K562 (cell line): ENCODE data around the gene CXCL17. TPM values are rescaled to one million over a fixed set of nuclear protein-coding genes. Genes with fewer than 3 reads are reported as not detected.
A peak's percentile ranks its signal among the peaks of the same experiment; 100 is the strongest.

Source experiments
- ASH1L ChIP-seq: fragments of 450-650 bp; IDR thresholded peaks from 2 replicates; pipeline ENCODE4 v1.6.1; 2018; ENCODE audit warnings: borderline replicate concordance, mild to moderate bottlenecking, low read depth; ENCODE audit not compliant: partially characterized antibody
- ATF1 ChIP-seq, 2 experiments: fragments of 450-650 bp in 1 of 2; IDR thresholded peaks; 2 replicates each; pipeline ENCODE4 v1.6.1; 2016; ENCODE audit warnings: missing compliant biosample characterization in 1 of 2, missing genetic modification characterization in 1 of 2
- ATF7 ChIP-seq: fragments of 450-650 bp; IDR thresholded peaks from 2 replicates; pipeline ENCODE4 v1.7.1; 2014; ENCODE audit warnings: mild to moderate bottlenecking, moderate library complexity
- BRD9 ChIP-seq: fragments of 450-650 bp; IDR thresholded peaks from 2 replicates; pipeline ENCODE4 v1.6.1; 2018; ENCODE audit warnings: low read depth; ENCODE audit not compliant: partially characterized antibody
- CHD2 ChIP-seq: IDR thresholded peaks from 2 replicates; pipeline ENCODE4 v1.6.1; 2011; ENCODE audit warnings: low read depth, low read length
- FOSL1 ChIP-seq: fragments of 200-800 bp; sonication (Bioruptor generic); conservative IDR thresholded peaks from 2 replicates; pipeline ENCODE4 v1.6.1; 2016; ENCODE audit warnings: missing genetic modification characterization, missing compliant biosample characterization
- GABPA ChIP-seq: fragments of 200-800 bp; sonication (Bioruptor generic); conservative IDR thresholded peaks from 2 replicates; pipeline ENCODE4 v1.6.1; 2016; ENCODE audit warnings: low read depth, missing genetic modification characterization, missing compliant biosample characterization
- HDAC6 ChIP-seq: IDR thresholded peaks from 2 replicates; pipeline ENCODE4 v1.6.1; 2012; ENCODE audit warnings: low read depth, mild to moderate bottlenecking, control low read depth, inconsistent platforms, low read length, moderate library complexity
- HDGF ChIP-seq: fragments of 450-650 bp; IDR thresholded peaks from 2 replicates; pipeline ENCODE4 v1.6.1; 2016
- HLTF ChIP-seq: fragments of 450-650 bp; IDR thresholded peaks from 2 replicates; pipeline ENCODE4 v1.6.1; 2016
- LEF1 ChIP-seq: fragments of 450-650 bp; IDR thresholded peaks from 2 replicates; pipeline ENCODE4 v1.6.1; 2016; ENCODE audit warnings: mild to moderate bottlenecking
- MAZ ChIP-seq, 2 experiments: fragments of 450-650 bp in 1 of 2; sonication (generic) in 1 of 2; formaldehyde crosslinking; IDR thresholded peaks in 1 of 2; conservative IDR thresholded peaks in 1 of 2; 2 replicates each; pipeline versions ENCODE4 v1.4.0 to v1.5.0; 2020; ENCODE audit warnings: mild to moderate bottlenecking in 1 of 2, missing genetic modification reagents in 1 of 2
- NFIC ChIP-seq: fragments of 450-650 bp; IDR thresholded peaks from 2 replicates; pipeline ENCODE4 v1.6.1; 2017; ENCODE audit warnings: mild to moderate bottlenecking, inconsistent platforms
- NR2F6 ChIP-seq: fragments of 450-650 bp; formaldehyde crosslinking; IDR thresholded peaks from 2 replicates; pipeline ENCODE4 v1.4.0; 2020; ENCODE audit warnings: mild to moderate bottlenecking
- OTX1 ChIP-seq: fragments of 450-650 bp; formaldehyde crosslinking; IDR thresholded peaks from 2 replicates; pipeline ENCODE4 v1.4.0; 2022; ENCODE audit warnings: mild to moderate bottlenecking
- POLR2A ChIP-seq: fragments of 450-650 bp; conservative IDR thresholded peaks from 2 replicates; pipeline ENCODE4 v1.6.1; 2016
- POLR2AphosphoS5 ChIP-seq: IDR thresholded peaks from 2 replicates; pipeline ENCODE4 v1.6.1; 2011; ENCODE audit warnings: mild to moderate bottlenecking, low read depth, low read length, moderate library complexity; ENCODE audit not compliant: control insufficient read depth, insufficient read depth
- POLR2B ChIP-seq: fragments of 450-650 bp; IDR thresholded peaks from 2 replicates; pipeline ENCODE4 v1.6.1; 2018; ENCODE audit warnings: low read depth; ENCODE audit not compliant: partially characterized antibody
- SAP30 ChIP-seq: fragments of 200-600 bp; sonication (generic); IDR thresholded peaks from 2 replicates; pipeline ENCODE4 v1.6.1; 2012; ENCODE audit warnings: borderline replicate concordance, low read depth, mild to moderate bottlenecking, moderate library complexity, low read length, control low read depth, inconsistent platforms; ENCODE audit not compliant: insufficient read depth, poor library complexity, severe bottlenecking
- SMAD1 ChIP-seq: fragments of 150-350 bp; IDR thresholded peaks from 2 replicates; pipeline ENCODE4 v1.6.1; 2014; ENCODE audit warnings: low read length, low read depth; ENCODE audit not compliant: partially characterized antibody
- SPI1 ChIP-seq: IDR thresholded peaks from 2 replicates; pipeline ENCODE4 v1.6.1; 2011; ENCODE audit warnings: low read depth, low read length, control low read depth, borderline replicate concordance
- ZNF146 ChIP-seq: IDR thresholded peaks from one replicate; pipeline ENCODE4 v1.6.1; 2018; ENCODE audit warnings: missing compliant biosample characterization; ENCODE audit not compliant: unreplicated experiment
- polyA plus RNA-seq, 8 experiments: library from polyadenylated mRNA; depleted of rRNA in 4 of 8; stranded (reverse) in 5 of 8; unstranded in 3 of 8; fragments of >200 nt; fragmentation: Nextera tagmentation in 2 of 8; fragmentation: Illumina TruSeq in 1 of 8; extraction: Ambion mirVana in 2 of 8; extraction: Trizol in 1 of 8; gene quantifications; 2 replicates each; pipeline versions ENCODE4 v1.2.1 to v1.2.3, GENCODE V29; 2011 to 2014; ENCODE audit warnings: inconsistent platforms in 1 of 8, missing spikeins in 1 of 8
- total RNA-seq, 7 experiments: library from RNA; depleted of rRNA in 6 of 7; stranded (reverse); fragments of >200 nt in 6 of 7; fragmentation: Illumina TruSeq in 2 of 7; extraction: Trizol in 2 of 7; gene quantifications; 2 replicates each; pipeline versions ENCODE4 v1.2.1 to v1.2.3, GENCODE V29; 2011 to 2021; ENCODE audit warnings: low replicate concordance in 1 of 7
- TF ChIP-seq, protein P1 (sequence below): fragments of 250-450 bp; sonication (Bioruptor Pico); IDR thresholded peaks from 2 replicates; pipeline ENCODE4 v1.4.0; 2020
- TF ChIP-seq, protein P2 (sequence below), 2 experiments: IDR thresholded peaks; 2 replicates each; pipeline ENCODE4 v1.6.1; 2011; ENCODE audit warnings: borderline replicate concordance in 1 of 2, control low read depth in 1 of 2, low read depth in 1 of 2, low read length in 1 of 2, mild to moderate bottlenecking in 1 of 2, mixed read lengths in 1 of 2, moderate library complexity in 1 of 2; ENCODE audit not compliant: insufficient read depth in 1 of 2, insufficient read length in 1 of 2, poor library complexity in 1 of 2, severe bottlenecking in 1 of 2; ENCODE audit errors: extremely low read depth in 1 of 2
- TF ChIP-seq, protein P3 (sequence below), 2 experiments: fragments of 250-450 bp in 1 of 2; fragments of 450-650 bp in 1 of 2; sonication (Bioruptor Pico) in 1 of 2; IDR thresholded peaks; 2 replicates each; pipeline versions ENCODE4 v1.6.1 to v1.8.0; 2016 to 2021; ENCODE audit warnings: mild to moderate bottlenecking in 2 of 2, moderate library complexity in 2 of 2, missing compliant biosample characterization in 1 of 2, missing genetic modification characterization in 1 of 2

Gene CXCL17
- total and polyA plus RNA-seq, 9 of the 15 experiments (the other 6 are each of a cell fraction or from before 2014, with no cell fraction given): 0.10 to 0.15 TPM; not detected in 7

DNA sequence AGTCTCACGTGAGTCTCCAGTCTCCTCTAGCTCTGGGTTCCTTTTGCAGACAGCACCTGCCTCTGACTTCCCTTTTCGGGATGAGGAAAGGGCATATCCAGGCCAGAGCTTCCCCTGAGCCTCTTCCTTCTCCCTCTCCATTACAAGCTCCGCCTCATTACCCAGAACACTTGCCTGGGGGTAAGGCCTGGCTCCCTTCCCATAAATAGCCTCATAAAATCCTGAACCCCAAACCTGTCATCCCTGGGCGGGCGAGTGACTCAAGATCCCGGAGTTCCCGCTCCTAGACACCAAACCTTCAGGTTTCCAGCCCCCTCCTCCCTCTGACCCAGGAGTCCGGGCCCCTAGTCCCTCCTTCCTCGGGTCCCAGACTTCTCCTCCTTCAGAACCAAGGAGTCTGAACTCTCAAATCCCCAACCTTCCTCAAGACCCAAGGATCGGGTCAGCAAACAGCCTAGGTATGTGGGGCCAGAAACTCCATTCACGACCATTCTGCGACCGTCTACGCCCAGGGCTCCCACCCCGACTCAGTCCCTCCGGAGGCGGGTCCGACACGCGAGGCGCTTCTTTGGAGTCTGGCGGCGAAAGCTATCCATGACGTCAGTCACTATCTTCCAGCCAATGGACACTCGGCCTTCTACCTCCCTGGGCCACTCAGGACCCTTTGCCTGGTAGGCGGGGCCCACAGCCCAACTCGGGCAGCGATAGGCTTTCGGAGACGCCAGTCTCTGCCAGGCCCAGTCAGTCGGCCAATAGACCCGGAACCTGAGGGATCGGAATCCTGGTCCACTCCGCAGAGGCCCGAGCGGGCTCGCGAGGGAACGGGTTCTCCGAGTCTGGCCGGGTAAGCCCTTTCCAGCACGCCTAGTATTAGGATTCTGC, 46.1 kb downstream of the CXCL17 start (continued):
- TF ChIP-seq FOSL1 (tag): 0 out of 2 replicates have a peak, but pooled peaks have one; percentile 8
- TF ChIP-seq ATF7: peak; percentile 100
- no peak for TF ChIP-seq ZNF146 (CRISPR knock-in tag)
- TF ChIP-seq GABPA (tag): 0 out of 2 replicates have a peak, but pooled peaks have one; percentile 24
- peak; percentile 52; the same call in 1 of the 2 replicates for TF ChIP-seq NFIC
- peak; percentile 40 to 61; a peak in 2 of 4 replicates for TF ChIP-seq MAZ (CRISPR knock-in tag; conservative IDR thresholded peaks at IDR 0.05 in 1 of 2, IDR thresholded peaks at IDR 0.05 in 1 of 2)
- TF ChIP-seq SAP30: peak; percentile 10
- TF ChIP-seq HDGF: peak; percentile 62; the same call in 1 of the 2 replicates
- TF ChIP-seq BRD9: peak; percentile 25
- peak; percentile 73 for TF ChIP-seq SMAD1
- peak; percentile 70 for TF ChIP-seq POLR2AphosphoS5
- TF ChIP-seq OTX1 (CRISPR knock-in tag): peak; percentile 57; the same call in 1 of the 2 replicates
- TF ChIP-seq, protein P1, sequence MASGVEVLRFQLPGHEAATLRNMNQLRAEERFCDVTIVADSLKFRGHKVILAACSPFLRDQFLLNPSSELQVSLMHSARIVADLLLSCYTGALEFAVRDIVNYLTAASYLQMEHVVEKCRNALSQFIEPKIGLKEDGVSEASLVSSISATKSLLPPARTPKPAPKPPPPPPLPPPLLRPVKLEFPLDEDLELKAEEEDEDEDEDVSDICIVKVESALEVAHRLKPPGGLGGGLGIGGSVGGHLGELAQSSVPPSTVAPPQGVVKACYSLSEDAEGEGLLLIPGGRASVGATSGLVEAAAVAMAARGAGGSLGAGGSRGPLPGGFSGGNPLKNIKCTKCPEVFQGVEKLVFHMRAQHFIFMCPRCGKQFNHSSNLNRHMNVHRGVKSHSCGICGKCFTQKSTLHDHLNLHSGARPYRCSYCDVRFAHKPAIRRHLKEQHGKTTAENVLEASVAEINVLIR (CRISPR knock-in tag): peak; percentile 62
- TF ChIP-seq ASH1L: peak; percentile 95
- TF ChIP-seq, protein P2, sequence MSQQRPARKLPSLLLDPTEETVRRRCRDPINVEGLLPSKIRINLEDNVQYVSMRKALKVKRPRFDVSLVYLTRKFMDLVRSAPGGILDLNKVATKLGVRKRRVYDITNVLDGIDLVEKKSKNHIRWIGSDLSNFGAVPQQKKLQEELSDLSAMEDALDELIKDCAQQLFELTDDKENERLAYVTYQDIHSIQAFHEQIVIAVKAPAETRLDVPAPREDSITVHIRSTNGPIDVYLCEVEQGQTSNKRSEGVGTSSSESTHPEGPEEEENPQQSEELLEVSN (IDR thresholded peaks at IDR 0.05; ENCODE audit: borderline replicate concordance in 1 of 2, extremely low read depth in 1 of 2, insufficient read depth in 1 of 2, insufficient read length in 1 of 2, low read depth in 1 of 2, low read length in 1 of 2, poor library complexity in 1 of 2, severe bottlenecking in 1 of 2): peak; percentile 75 to 82
- TF ChIP-seq HLTF: no peak
- TF ChIP-seq HDAC6: no peak
- TF ChIP-seq, protein P3, sequence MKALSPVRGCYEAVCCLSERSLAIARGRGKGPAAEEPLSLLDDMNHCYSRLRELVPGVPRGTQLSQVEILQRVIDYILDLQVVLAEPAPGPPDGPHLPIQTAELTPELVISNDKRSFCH (CRISPR knock-in tag; IDR thresholded peaks at IDR 0.05): no peak
- TF ChIP-seq, protein P3 (tag; IDR thresholded peaks at IDR 0.05): peak; percentile 65; the same call in 1 of the 2 replicates
- no peak; the same call in 1 of the 2 replicates for TF ChIP-seq LEF1
- peak; percentile 62; the same call in 1 of the 2 replicates for TF ChIP-seq NR2F6
- TF ChIP-seq CHD2: peak; percentile 88
- TF ChIP-seq ATF1 (CRISPR knock-in tag; IDR thresholded peaks at IDR 0.05): no peak
- peak; percentile 96 for TF ChIP-seq ATF1 (tag; IDR thresholded peaks at IDR 0.05)
- peak; percentile 87 for TF ChIP-seq POLR2B
- peak; percentile 91 for TF ChIP-seq SPI1
- peak; percentile 92 for TF ChIP-seq POLR2A
